ENCODE measurements around the gene ABLIM2.

DNA sequence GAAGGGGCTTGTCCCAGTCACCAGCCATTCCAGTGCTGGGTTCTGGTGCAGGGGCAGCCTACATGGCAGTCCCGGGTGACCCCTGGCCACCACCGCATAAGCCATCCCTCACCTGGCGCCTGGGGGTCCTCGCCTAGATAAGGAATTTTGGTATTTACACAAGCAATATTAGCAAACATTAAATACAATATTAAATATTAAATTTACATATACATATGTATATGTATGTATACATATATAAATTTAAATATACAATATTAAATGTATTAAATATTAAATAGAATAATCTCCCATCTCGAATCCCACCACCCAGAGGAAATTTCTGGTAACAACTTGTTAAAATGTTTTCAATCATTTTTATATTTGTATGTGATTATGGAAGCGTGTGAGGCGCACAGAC is 114.4 kb downstream of the ABLIM2 start:
- TF ChIP-seq POLR2AphosphoS5 (IDR thresholded peaks at IDR 0.05) (no peak), EZH2 (IDR thresholded peaks at IDR 0.05; ENCODE audit: borderline replicate concordance, insufficient read depth, low read length, poor library complexity, severe bottlenecking) (no peak), TAF1 (IDR thresholded peaks at IDR 0.05; ENCODE audit: low read depth) (no peak), EP300 (conservative IDR thresholded peaks at IDR 0.05; ENCODE audit: poor library complexity, severe bottlenecking) (no peak), MXI1 (conservative IDR thresholded peaks at IDR 0.05; ENCODE audit: poor library complexity, severe bottlenecking) (no peak), RAD21 (conservative IDR thresholded peaks at IDR 0.05) (no peak)
- TF ChIP-seq, protein P1, sequence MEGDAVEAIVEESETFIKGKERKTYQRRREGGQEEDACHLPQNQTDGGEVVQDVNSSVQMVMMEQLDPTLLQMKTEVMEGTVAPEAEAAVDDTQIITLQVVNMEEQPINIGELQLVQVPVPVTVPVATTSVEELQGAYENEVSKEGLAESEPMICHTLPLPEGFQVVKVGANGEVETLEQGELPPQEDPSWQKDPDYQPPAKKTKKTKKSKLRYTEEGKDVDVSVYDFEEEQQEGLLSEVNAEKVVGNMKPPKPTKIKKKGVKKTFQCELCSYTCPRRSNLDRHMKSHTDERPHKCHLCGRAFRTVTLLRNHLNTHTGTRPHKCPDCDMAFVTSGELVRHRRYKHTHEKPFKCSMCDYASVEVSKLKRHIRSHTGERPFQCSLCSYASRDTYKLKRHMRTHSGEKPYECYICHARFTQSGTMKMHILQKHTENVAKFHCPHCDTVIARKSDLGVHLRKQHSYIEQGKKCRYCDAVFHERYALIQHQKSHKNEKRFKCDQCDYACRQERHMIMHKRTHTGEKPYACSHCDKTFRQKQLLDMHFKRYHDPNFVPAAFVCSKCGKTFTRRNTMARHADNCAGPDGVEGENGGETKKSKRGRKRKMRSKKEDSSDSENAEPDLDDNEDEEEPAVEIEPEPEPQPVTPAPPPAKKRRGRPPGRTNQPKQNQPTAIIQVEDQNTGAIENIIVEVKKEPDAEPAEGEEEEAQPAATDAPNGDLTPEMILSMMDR (IDR thresholded peaks at IDR 0.05; ENCODE audit: poor library complexity, severe bottlenecking), result no peak
- TF ChIP-seq, protein P2, sequence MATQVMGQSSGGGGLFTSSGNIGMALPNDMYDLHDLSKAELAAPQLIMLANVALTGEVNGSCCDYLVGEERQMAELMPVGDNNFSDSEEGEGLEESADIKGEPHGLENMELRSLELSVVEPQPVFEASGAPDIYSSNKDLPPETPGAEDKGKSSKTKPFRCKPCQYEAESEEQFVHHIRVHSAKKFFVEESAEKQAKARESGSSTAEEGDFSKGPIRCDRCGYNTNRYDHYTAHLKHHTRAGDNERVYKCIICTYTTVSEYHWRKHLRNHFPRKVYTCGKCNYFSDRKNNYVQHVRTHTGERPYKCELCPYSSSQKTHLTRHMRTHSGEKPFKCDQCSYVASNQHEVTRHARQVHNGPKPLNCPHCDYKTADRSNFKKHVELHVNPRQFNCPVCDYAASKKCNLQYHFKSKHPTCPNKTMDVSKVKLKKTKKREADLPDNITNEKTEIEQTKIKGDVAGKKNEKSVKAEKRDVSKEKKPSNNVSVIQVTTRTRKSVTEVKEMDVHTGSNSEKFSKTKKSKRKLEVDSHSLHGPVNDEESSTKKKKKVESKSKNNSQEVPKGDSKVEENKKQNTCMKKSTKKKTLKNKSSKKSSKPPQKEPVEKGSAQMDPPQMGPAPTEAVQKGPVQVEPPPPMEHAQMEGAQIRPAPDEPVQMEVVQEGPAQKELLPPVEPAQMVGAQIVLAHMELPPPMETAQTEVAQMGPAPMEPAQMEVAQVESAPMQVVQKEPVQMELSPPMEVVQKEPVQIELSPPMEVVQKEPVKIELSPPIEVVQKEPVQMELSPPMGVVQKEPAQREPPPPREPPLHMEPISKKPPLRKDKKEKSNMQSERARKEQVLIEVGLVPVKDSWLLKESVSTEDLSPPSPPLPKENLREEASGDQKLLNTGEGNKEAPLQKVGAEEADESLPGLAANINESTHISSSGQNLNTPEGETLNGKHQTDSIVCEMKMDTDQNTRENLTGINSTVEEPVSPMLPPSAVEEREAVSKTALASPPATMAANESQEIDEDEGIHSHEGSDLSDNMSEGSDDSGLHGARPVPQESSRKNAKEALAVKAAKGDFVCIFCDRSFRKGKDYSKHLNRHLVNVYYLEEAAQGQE (IDR thresholded peaks at IDR 0.05; ENCODE audit: borderline replicate concordance), result no peak

Measured in neural cell (in vitro differentiated cells).